KBM-7 (cell line): ENCODE data around the gene PSMB1.

ENCODE experiments used
- DNase-seq: peaks from one replicate; pipeline ENCODE4 v3.0.0-alpha.2; 2015
- in situ Hi-C: fragments of 300-500 bp; cut with MboI; formaldehyde crosslinking; loops from 2 replicates; pipeline ENCODE4 v1.14.3; 2020; ENCODE audit warnings: low sequenced_read_pairs, low pct_unique_long_range_greater_than_20kb, mixed read lengths

Gene PSMB1

DNA sequence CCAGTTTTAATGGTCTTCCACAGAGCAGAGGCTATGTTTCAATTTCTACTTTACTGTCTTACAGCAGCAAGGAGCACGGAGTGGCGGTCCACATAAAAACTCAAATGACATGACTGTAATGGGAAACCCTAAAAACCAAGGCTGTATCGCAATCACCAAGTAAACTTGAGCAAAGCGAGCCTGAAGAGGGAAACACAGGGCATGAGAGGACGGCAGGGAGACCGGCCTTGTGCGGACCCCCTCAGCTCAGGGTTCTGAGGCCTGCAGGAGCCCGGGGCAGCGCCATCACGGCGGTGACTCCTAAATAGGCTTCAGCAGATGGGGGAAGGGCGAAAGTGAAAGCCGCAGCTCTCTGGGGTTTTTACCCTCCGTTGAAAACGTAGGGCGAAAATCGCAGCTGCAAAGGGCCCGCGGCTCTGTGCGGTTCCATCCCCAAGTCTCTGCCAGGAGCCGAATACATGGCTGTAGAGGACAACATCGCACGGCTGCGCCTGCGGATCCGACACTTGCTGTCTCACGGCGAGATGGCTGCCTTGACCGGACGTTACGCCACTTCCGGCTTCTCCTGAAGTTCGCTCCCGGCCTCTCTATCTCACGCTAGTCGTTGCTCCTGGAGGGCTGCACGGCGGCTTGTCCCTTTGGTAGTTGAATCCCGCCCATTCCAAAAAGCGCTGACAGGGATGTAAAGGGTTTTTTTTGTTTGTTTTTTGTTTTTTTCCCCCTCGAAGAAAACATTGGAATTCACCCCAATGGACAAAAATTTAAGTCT, at the start of gene PSMB1:
TSS of gene PSMB1 (minus strand) at position 543 of the 769 bp plus-strand sequence. CDS start at position 478, 65 bp downstream.
- in situ Hi-C loops: no loop called here
- peak; percentile 91 for DNase-seq

GRCh38 chr6:170597278-170597677, 44.2 kb upstream of the PSMB1 start:
- no peak for DNase-seq
- in situ Hi-C loops: no loop called here

DNA sequence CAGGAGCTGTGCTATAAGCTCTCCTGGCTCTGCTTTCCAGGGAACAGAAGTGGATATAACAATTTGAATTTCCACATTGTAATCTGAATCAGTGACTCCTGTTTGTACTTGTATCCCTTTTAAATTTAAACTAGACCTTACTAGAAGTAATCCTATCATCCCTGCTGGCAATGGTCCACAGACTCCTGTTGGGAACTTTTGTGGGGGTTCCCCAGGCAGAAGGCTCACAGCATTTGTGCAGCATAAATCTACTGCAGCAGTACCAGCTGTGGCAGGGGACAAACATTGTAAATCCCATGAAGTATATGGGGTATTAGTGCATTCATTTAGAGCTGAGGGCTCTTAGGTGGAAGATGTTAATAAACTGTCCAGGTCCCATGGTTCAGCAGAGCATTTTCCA, 43.3 kb upstream of the PSMB1 start:
- in situ Hi-C loops: no loop called here
- DNase-seq: no peak

DNA sequence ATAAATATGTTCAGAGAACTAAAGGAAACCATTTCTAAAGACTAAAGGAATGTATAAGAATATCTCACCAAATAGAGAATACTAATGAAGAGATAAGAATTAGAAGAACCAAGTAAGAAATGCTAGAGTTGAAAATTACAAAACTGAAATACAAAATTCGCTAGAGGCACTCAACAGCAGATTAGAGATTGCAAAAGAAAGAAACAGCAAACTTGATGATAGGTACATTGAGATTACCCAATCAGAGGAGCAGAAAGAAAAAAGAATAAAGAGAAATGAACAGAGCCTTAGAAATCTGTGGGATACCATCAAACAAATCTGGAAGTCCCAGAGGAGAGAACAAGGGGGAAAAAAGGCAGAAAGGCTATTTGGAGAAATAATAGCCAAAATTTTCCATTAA, 37.6 kb upstream of the PSMB1 start:
- in situ Hi-C loops: no loop called here
- no peak for DNase-seq

- DNase-seq: no peak
- in situ Hi-C loops: no loop called here
Measured at GRCh38 chr6:170584954-170585498, 31.9 kb upstream of the PSMB1 start.

- in situ Hi-C loops: no loop called here
- DNase-seq: peak; percentile 95
Measured at GRCh38 chr6:170584181-170584953, 31.3 kb upstream of the PSMB1 start, which contains the start of gene PDCD2. PDCD2 (minus strand) TSS chr6:170584637; CDS start chr6:170584581, 56 bp downstream.

DNA sequence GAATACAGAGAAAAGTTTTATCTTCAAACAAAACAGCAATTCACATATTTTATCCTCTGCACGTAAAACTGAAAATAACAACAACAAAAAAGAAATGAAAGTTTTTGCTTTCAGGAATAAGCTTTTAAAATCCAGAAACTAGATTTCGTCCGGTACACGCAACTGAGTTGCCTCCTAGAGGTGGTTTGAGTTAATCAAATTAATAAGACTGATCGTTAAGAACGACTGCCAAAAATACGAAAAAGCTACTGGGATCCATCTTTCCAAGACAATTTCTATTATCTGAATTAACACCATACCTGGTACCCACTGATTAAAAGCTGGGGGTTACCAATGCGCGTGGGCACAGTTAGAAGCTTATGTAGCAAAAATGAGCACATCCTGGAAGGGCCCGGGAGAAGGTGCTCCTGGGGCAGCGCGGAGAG, 30.7 kb upstream of the PSMB1 start:
- in situ Hi-C loops: no loop called here
- no peak for DNase-seq

DNA sequence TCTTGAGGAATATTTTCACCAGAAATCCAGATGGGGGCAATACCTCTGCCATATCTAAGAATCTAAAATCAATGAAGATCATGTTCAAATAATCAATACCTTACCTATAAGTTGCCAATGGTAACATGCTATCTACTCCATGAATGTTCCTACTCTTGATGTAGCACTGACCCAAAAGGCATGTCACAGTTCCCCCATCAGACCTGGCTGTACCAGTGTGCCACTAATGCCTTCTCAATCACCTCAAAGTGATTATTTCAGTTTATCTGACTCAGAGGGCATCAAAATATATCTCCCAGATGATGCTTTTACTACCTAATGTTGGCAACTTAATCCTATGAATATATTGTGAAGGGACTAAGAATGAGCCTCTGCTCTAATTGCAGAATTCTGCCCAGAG, 25.8 kb upstream of the PSMB1 start:
- in situ Hi-C loops: no loop called here
- no peak for DNase-seq

GRCh38 chr6:170575250-170575649, 22.1 kb upstream of the PSMB1 start:
- in situ Hi-C loops: no loop called here

DNA sequence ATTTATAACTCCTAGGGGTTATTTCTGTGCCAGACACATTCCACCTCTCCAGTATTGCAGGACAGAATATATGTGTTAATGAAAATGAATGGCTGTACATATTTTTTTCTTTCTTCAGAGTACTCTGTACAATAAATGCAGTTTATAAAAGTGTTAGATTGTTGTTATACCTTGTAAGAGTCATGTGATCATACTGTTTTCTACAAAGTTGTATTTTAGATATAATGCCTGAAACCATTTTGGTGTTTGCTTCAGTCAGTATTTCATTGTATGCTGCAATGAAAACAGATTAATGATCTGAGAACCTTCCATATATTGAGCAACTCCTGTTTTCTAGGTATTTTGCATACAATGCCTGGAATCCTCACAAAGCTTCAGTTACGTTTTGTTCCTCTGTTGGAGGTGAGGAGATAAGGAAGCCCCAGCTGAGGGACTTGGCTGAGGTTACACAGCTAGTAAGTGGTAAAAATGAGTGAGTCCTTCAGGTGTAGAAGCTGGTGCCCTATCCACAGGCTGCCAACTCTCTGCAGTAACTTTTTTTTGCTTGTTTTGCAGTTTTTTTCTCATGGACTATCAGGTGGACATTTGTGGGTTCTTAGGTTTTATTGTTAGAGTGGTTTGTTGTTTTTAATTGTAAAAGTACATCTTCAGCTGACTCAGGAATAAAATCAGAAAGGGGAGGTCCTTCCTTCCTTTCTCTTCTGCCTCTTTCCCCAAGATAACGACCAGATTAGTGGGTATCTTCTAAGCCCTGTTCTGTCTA, 19.8 kb upstream of the PSMB1 start:
- no peak for DNase-seq
- in situ Hi-C loops: no loop called here

More at GRCh38 chr6:170575250-170575649, 22.1 kb upstream of the PSMB1 start:
- DNase-seq: no peak

GRCh38 chr6:170564936-170565530, 11.9 kb upstream of the PSMB1 start:
- in situ Hi-C loops: no loop called here
- no peak for DNase-seq

- in situ Hi-C loops: no loop called here
- DNase-seq: no peak
Measured at GRCh38 chr6:170561555-170561954, 8.4 kb upstream of the PSMB1 start.

DNA sequence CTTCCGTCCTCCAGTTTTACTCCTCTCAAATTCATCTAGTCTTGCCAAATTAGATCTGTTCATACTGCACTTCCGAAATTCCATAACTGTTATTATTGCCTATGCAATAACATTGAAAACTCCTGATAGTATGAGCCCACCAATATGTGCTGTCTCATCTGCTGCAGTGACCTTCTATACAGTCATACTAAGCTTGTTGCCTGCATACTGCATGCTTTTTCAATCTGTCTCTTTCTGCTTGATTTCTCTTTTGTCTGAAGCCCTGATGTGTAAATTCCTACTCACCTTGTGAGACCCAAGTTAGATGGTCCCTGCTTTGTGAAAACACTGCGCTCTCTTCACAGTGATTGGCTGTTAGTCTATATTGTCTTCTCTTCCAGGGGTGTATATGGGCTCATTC, 2.2 kb upstream of the PSMB1 start:
- DNase-seq: no peak
- in situ Hi-C loops: no loop called here

DNA sequence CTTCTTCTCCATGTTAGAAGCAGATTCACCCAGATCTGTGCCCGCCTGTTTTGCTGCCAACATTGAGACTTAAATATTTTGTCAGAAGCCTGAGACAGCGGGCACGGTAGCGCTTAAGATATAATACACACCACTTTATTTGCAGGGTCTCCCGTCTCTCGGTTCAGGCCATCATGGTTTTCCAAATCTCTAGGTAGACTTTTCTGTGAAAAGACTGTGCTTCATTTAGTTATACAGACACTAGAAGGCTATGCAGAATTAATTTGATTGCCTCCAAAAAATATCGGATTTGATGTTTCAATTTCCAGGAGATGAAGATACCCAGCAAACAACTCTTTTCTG, 1.7 kb upstream of the PSMB1 start:
- in situ Hi-C loops: no loop called here

DNA sequence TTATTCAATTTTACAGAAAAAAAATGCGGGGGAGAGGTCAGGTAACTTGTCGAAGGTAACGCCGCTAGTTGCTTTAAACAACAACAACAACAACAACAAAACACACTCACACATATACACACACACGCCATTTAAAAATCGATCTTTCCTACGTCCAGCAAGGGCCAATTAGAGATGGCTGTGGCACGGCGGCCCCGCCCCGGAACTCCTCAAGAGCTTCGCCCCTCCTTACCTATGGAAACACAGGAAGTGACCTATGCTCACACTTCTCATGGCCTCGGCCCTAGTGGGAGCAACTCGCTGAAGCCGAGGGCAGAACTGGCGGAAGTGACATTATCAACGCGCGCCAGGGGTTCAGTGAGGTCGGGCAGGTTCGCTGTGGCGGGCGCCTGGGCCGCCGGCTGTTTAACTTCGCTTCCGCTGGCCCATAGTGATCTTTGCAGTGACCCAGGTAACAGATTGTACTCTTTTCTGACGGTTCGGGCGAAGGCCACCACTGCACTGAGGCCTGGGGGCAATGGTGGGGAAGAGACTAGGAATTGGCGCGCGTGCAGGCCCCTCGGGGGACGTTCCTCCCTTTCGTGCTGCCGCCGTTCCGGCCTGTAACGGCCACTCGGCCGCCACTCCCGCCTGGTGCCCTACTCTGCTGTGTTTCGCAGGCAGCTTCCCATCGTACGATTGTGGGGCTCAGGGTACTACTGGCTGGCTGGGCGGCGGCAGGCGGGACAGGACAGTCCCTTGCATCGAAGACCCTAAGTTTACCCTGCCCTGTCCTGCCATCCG, 1.1 kb upstream of the PSMB1 start, which contains the start of gene TBP:
TSS of gene TBP (plus strand) at position 357 of the 783 bp plus-strand sequence. CDS start 2,661 bp downstream, outside the sequence.
- DNase-seq: peak; percentile 98
- in situ Hi-C loops: no loop called here

More for the DNA sequence above, 1.7 kb upstream of the PSMB1 start:
- no peak for DNase-seq

DNA sequence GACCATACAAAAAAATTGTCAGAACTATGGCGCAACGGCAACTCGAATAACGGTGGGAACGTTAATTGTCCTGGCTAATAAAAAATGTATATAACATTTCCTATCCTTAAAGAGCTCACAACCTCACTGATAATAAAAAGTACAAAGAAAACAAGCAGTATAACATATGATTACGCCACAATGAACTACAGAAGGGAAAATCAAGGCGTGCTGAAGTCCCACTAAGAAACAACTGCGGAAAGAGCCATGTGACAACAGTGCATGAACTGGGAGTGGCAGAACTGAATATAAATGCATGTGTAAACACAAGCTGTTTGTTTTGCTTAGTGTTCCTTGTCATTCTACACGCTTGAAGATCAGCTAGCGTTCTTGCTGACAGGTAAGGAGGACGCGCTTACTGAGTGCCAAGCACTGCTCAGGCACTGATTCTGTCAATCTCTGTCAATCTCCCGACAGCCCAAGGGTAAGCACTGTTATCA, 466 bp upstream of the PSMB1 start:
- DNase-seq: no peak
- in situ Hi-C loops: no loop called here

- DNase-seq: no peak
- in situ Hi-C loops: no loop called here
Measured at GRCh38 chr6:170545405-170545804, 7.7 kb downstream of the PSMB1 start.

DNA sequence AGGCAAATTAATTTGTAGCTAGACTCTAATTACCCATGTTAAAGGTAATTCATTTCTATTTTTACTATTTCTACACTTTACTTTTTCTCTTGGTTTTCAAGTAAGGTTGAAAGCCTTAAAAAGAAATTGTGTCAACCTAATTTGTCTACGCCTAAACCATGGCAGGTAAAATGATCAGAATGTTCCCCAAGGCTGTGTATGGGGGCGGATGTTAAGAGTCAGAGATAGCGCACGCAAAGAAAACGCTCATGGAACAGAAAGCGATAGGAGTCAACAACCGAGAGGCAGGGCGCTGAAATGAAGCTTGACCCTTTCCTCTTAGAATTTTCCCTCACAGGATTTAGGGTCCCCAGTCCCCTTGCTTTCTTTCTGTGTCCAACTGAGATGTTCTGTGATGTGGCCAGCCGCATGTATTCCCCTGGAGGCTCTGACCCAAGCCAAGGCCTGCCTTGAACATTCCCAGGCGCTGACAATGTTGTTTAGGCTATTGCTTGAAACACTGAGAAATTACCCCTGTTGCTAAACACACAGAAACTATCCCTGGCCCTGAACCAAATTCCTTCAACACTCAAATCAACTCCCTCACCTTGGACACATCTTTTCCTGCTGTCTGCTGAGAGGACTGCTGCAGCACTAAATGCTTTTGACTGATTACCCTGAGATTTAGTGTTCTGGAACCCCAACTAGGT, 10.9 kb downstream of the PSMB1 start:
- no peak for DNase-seq
- in situ Hi-C loops: no loop called here
